NCI-H345 treated with DMSO at 0.1 percent for 48 hours (cell line): ENCODE results near the gene TMEM94.
A peak's percentile ranks its signal among the peaks of the same experiment; 100 is the strongest.

ENCODE experiments used
- DNase-seq: peaks from one replicate; lab custom pipeline; 2025; ENCODE audit not compliant: unreplicated experiment; lab: John Stamatoyannopoulos, UW

TMEM94 gene

DNA sequence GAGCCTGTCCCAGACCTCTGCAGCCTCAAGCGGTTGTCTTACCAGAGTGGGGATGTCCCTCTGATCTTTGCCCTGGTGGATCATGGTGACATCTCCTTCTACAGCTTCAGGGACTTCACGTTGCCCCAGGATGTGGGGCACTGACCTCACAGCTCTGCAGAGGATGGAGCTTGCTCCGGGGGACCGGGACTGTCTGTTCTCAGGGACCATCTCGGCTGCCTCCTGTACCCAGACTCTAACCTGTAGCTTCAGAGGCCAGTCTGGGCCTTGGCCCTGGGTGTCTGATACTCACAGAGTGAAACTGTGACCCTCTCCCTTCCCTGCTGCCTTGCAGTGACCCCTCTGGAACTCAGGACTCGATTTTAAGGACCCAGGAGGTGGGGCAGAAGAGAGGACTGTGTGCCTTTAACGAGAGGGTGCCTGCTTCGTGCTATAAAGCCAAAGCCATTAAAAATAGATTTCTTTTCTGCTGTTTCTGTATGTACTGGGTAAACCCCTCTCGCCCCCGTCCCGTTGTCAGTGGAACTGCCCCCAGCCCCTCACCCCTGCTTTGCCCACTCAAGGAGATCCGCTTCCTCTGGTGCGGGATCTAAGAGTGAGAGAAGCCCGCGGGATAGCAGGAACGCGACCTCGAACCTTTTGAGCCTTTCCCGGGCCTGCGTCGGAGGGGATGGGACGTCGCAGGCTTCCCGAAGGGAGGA, 68.0 kb downstream of the TMEM94 start:
- no peak for DNase-seq

DNA sequence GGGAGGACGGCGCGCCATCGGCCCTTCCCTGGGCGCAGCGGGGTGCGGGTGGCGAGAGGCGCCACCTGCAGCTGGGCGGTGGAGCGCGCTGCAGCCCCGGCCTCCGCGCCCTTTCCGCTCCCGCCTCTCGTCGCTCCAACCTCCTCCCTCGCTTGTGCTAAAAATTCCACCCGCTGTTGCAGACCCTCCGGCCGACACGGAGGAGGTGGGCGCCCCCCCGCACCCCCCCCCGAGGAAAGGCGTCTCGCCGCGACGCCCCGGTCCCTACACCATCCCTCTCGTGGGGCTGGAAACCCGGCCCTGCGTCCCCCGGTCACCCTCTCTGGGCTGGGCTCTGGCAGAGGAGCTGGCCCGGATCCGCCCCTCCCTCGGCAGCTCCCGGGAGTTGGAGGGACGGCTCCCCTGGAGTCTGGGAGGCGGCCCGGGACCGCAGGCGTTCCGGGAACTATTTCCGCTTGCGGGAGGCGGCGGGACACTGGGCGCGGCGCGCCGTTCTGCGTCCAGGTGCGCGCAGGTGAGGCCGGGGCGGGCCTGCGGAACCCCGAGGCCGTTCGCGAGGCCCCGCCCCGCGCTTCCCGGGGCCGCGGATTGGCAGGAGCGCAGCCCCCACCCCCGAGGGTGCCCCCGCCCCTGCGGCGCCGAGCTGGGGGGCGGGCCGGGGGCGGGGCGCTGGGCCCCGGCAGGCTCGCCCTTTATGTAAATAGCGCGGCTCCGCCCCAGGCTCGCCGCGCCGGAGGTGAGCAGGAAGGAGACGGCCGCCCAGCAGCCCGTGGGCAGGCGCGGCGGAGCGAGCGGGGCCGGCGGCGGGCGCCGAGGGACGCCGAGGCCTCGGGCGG, 68.8 kb downstream of the TMEM94 start, which contains the start of gene LLGL2:
LLGL2 (plus strand) TSS at position 728 of the 836 bp plus-strand sequence. CDS start 17,730 bp downstream, outside the sequence.
- DNase-seq, result peak; percentile 93

DNA sequence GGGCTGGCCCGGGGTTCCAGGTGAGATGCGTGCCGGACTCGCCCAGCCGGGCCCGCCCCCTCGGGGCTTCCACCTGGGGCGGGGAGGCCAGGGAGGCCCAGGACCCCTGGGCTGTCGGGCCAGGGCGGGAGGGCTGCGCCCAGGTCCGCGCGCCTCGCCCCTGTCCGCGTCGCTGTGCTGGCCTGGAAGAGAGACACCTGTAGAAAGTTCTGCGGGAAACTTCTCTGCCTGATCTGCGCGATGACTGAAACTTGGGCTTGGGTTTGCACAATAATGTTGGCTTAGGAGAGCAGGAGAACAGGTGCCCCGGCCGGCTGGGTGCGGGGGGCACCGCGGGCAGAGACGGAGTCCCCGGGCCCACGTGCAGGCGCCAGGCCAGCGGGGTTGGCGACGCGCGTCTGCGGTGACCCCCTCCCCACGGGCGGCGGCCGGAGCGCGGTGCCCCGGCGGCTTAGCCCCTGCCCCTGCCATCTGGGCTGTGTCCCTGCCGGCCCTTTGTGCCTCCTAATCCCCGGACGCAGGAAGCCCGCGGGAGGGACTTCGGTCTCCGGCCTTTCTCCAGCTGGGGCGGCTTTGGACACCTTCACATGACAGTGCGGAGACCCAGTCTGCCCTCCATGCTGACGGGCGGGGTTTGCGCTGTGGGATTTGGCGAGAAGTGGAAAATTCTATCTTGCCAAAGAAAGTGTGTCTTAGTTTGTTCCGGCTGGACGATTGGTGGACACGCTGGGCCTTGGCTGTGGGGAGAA, 69.5 kb downstream of the TMEM94 start:
- DNase-seq, result no peak

DNA sequence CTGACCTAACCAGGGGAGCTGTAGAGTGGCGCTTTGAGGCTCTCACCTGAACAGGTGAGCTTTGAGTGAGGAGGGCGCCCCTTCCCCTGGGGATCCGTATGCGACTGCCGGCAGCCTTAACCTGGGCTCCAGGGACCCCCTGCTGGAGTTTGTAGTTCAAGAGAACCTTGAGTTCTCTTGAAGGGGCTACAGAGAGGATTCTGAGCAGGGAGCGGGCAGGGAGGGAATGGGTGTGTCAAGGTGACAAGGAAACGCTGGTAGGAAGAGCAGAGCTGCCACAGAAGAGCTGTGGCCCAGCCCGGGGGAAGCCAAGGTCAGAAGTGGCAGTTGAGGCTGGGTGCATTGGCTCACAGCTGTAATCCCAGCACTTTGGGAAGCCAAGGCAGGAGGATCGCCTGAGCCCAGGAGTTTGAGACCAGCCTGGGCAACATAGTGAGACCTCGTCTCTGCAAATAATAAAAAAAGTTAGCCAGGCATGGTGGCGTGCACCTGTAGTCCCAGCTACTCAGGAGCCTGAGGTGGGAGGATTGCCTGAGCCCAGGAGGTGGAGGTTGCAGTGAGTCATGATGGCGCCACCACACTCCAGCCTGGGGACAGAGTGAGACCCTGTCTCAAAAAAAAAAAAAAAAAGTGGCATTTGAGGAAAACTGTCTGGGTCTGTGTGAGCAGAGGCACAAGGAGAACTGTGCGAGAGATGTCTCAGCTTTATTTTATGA, 70.3 kb downstream of the TMEM94 start:
- DNase-seq, result no peak

DNA sequence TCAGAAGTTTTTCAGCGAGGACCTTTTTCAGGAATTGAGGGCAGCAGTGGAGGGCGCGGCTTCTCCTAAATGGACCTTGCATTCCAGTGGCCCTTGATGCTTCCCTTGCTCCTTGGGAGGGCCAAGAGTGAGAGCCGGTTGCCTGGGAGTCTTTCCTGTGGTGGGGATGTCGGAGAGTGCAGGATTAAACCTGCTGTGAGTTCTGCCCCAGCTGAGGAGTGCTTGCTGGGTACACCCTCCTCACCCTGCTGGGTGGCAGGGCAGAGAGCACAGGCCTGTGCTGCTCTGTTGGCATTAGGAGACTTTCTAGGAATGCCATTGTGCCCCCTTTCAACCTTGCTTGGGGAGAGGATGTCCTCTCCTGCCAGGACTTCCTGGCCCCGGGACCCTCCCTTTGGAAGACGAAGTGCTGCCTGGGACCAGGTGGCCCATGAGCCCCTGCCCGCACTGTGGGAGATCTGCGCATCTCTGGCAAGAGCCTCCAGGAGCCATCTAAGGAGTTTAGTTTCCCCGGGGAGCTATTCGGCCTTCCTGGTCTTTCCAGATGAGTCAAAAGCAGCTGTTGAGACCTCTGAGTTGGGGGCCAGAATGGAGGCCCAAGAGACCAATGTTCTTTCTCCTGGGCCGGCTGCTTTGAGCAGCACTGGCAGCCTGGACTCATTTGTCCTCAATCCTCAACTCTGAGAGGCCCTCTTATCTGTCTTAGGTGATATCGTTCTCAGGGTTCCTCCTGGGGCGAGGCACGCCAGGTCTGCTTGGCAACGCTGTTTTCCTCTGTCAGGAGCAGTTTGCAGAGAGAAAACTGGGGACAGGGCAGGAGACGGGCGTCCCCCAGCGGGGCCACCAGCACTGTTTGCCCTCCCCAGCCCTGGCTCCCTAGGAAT, 74.6 kb downstream of the TMEM94 start:
- no peak for DNase-seq

DNA sequence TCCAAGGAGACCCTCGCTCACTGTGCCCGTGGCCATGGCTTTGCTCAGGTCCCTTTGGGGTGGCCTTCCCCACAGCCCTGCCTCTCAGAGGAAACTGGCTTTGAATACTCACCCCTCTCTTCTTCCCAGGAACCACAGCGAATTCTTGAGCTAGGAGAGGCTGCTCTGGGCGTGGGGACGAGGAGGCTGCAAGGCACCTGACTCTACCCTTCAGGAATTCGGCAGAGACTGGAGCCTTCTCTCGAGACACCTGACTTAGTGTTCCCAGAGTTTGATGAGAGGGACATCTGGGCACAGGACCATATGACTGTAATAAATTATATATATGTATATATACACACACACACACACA, 75.3 kb downstream of the TMEM94 start:
- no peak for DNase-seq

DNA sequence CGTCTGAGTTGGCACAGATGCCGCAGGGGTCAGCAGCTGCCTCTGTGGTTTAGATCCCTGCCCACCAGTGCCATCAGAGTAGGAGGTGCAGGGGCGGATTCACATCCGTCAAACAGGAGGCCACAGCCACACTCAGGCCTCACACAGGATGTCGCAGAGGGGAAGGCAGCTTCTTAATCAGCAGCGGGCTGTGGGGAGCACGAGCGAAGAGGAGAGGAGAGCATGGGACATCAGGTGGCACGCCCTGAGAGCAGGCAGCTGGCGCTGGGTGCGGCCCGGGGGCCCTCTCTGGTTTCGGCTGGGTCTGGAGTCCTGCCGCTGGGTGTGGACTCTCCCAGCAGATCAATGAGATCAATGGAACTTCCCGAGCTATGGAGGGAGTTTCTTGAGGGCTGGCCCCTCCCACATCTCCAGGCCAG, 78.7 kb downstream of the TMEM94 start:
- no peak for DNase-seq

DNA sequence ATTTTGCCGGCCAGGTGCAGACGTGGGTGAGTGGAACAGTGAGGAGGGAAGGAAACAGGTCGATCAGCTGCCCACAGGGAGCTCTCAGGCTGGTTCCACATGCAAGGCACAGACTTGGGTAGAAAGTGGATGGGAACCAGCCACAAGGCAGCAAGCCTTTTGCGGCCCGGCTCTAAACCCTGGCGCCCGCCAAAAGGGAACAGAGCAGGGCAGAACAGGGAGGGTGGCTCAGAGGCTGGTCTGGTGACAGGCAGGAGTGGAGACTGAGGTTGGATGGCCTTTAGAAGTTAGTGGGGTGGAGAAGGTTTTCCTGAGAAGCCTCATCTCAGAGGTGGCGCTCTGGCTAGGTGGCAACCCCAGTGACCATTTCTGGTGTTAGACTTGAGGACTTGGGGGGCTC, 79.4 kb downstream of the TMEM94 start:
- DNase-seq, result no peak

DNA sequence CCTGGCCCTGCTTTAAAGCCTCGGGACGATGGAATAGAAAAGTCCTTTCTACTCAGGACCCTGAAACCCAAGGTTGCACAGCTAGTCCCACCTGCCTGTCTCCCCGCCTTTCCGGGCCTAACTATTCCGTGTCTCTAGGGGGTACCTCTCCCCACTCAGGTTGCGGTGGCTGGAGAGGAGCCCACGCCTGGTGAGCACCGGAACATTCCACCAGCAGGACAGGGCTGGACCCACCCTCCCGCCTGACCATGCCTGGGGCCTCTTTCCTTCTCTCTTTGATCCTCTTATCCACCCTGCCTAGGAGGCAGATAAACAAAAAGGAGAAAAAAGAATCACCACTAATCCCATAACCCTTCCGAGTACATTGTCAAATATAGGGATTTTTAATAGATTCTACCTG, 79.9 kb downstream of the TMEM94 start:
- DNase-seq, result no peak

DNA sequence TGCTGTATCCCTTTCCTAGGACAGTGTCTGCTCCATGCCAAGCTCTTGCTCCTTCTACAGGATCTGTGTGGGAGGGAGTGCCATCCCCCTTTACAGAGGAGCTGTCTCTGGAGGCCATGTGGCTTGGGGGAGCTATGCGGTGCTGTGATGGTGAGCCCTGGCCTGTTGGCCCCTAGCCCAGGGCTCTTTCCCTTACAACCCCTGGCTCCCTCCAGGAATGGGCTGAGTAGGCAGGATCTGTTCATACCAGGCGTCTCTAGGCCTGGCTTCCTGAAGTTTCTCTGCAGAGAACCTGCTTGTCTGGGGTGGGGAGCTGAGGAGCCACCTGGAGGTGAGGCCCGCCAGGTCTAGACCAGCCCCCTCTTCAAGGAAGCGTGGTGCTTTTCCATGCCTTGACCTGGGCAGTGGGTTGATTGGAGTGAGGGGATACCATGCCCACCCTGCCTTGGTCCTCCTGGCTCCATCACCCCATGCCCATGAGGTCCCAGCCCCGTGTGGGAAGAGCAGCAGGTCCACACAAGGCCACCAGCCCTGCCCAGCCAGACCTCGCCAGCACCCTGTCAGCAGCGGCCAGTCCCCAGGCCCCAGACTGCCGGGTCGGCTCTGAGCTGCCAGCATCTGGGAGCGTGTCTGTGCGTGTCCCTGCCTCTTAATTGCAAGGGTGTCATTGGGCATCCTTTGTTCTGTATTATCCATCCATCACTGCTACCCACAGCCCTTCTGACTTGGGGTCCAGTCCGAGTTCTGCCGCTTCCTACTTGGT, 83.7 kb downstream of the TMEM94 start:
- DNase-seq, result no peak

DNA sequence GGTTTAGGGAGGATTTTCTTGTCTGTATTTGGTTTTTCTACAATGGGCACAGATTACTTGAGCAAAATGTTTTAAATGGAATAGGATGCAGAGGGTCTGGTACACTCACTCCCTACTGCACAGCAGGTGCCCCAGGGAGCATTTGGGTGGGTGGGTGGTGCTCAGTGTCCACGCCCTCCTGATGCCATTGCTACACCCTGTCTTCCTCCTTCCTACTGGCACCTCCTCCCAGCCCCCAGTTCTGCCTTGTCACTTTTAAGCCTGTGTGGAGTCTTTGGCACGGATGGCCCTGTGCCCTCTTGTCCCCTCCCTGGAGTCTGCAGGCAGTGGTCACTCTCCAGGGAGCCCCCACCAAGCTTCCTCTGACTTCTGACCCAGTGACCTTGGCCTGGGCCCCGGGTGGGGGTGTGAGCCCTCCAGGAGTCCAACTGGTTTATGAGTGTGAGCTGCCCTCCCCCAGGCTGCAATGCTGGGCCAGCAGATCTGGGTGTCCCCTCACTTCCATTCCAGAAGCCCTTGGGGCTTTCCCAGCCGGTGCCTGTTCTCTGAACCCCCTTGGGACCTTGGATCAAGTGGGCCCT, 84.6 kb downstream of the TMEM94 start:
- DNase-seq, result no peak

DNA sequence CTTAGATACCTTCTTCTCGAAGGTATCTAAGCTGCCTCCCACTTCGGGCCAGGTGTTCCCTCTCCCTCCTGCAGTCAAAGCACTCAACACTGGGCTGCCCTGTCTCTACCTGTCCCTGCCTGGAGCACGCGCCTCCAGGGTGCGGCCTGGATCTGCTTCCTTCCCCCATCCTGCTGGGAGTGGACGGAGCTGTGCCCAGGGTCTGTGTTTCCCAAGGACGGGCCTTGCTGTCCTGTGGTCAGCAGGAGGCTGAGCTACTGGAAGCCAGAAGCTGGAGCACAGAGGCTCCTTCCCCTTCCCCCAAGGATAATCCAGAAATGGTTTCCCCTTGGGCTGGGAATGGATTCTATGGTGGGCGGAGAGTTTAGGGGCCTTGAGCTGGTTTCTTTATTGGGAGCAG, 85.8 kb downstream of the TMEM94 start:
- DNase-seq, result no peak

DNA sequence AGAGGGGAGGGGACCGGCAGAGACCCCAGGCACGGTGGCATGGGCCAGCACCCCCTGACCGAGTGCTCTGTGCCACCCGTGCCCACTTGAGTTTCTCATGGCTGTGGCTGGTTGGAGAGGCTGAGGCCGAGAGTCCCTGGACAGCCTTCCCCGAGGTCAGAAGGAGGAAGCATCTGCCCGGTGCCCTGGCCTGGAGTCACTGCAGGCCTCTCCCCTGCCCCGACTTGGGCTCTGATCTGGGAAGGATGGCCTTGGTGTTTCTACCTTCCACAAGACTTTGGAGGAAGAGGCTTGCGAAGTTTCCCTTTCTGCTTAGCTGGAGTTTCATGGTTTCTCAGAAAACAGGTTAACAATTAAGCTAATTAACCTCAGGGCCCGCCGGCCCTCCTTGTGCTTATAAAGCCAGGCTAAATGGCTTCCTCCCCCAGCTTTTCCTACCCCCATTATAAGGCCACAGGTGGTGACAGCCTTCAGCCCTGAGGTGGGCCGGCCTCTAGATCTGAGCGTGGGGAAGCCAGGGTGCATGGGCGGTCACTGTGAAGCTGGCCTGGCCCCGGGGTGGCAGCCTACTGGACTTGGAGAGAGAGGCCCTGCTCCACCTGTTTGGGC, 86.4 kb downstream of the TMEM94 start:
- no peak for DNase-seq

DNA sequence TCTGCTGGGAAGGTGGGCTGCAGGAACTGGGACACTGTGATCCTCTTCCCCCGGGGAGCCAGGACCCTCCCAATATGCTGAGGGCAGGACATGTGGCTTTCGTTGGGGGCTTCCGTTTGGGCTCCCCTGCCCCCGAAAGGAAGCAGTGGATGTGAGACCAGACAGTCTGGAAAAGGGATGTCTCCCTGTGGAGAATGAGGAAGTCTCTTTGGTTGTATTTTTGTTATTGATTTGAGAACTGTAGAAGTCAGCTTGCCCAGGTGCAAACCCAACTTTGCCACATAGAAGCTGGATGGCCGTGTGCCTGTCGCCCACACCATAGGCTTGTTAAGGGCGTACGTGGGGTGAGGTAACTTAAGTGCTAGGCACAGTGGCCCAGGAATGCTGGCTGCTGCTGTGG, 87.8 kb downstream of the TMEM94 start:
- DNase-seq, result no peak

DNA sequence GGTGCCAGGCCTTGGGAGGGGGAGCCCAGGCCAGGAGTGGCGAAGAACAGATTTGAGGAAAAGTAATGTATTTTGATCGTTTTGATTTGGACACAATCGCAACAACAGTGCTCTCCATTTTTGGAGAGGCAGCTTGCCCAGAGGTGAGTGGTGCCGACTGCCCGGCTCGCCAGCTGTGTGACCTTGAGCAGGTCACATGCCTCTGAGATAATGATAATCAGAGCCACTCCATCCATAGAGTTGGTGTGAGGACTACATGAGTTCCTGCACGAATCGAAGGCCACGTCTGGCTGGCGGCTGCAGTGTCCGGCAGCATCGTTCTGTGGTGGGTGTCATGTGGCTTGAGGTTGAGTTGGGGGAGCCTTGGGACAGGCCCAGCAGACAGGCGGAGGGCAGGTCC, 89.7 kb downstream of the TMEM94 start:
- DNase-seq, result no peak

DNA sequence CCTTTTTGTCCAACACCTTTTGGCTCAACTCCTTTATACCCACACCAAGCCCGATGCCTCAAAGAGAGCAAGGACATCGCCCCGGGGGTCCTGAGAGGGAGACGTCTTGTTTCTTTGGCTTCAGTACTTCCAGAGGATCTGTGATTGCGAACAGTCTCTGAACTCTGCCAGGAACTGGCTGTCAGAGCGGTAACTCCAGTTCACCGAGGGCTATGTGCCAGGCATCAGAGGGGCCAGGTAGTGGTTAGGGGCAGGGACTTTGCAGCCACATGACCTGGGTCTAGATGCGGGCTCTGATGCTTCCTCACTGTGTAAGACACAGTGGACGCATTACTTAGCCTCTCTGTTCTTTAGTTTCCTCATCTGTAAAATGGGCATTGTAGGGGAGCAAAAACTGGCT, 90.7 kb downstream of the TMEM94 start:
- no peak for DNase-seq

DNA sequence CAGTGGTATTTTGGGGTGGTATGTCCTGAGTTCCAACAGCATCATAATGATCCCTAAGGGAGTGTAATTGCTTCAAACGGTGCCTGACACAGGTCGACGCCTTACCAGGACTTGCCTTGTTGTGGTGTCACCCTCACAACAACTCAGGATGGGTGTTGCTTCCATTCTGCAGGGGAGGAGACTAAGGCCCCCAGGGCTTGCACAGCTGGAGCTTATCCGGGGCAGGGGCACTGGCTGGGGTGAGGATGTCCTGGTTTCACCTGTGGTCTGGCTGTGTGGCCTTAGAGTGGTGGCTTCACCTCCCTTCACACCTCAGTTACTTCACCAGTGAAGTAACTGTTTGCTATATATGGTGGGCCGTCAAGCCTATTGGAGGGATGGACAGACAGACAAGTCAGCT, 92.4 kb downstream of the TMEM94 start:
- DNase-seq, result no peak
